ENCODE measurements around the gene MAP3K7CL. TPM values are rescaled to one million over a fixed set of nuclear protein-coding genes. Genes with fewer than 3 reads are reported as not detected.

MAP3K7CL gene
- total RNA-seq, 1 donor from 2014 or later = 67.3 TPM

GRCh38 chr21:29121759-29122158 lies 8.7 kb upstream of the MAP3K7CL start:
- TF ChIP-seq EZH2 (IDR thresholded peaks at IDR 0.05; ENCODE audit: insufficient read depth, low read length) = no peak
- no peak for TF ChIP-seq CTCF (IDR thresholded peaks at IDR 0.05; ENCODE audit: insufficient read depth, low read depth, low read length)
- DNase-seq (ENCODE audit: low read depth) (no peak), FAIRE-seq (no peak)
- Mint-ChIP-seq H3K27me3 (ENCODE audit: low read depth, unreplicated experiment) (no peaks in the 10 kb centered on the region), H3K4me1 (ENCODE audit: low read depth, unreplicated experiment) (peaks cover 8% of the 10 kb centered on the region), H3K9me3 (ENCODE audit: unreplicated experiment) (no peaks in the 10 kb centered on the region), H3K4me3 (ENCODE audit: unreplicated experiment) (no peak overlapping the region), H3K36me3 (ENCODE audit: low read depth, unreplicated experiment) (no peaks in the 10 kb centered on the region), H3K27ac (ENCODE audit: unreplicated experiment) (no peak overlapping the region)
- no peaks in the 10 kb centered on the region for H3K9me3 ChIP-seq (ENCODE audit: insufficient read depth, low read depth, low read length)
- no peak overlapping the region for H3K27ac ChIP-seq (ENCODE audit: low read depth, low read length)
- no peaks in the 10 kb centered on the region for H3K79me2 ChIP-seq (ENCODE audit: insufficient read depth, low read length)
- H3K4me3 ChIP-seq (ENCODE audit: insufficient read depth, low read depth, low read length) = no peak overlapping the region
- H4K20me1 ChIP-seq (ENCODE audit: insufficient read depth, low read length) = no peaks in the 10 kb centered on the region
- H3K27me3 ChIP-seq (ENCODE audit: insufficient read depth, low read length) = no peaks in the 10 kb centered on the region
- no peak overlapping the region for H2AFZ ChIP-seq (ENCODE audit: low read depth, low read length)
- no peak overlapping the region for H3K9ac ChIP-seq (ENCODE audit: low read length)
- no peak overlapping the region for H3K4me2 ChIP-seq (ENCODE audit: low read length)
- H3K4me1 ChIP-seq (ENCODE audit: insufficient read depth, low read length) = no peaks in the 10 kb centered on the region
- no peaks in the 10 kb centered on the region for H3K36me3 ChIP-seq (ENCODE audit: insufficient read depth, low read length)

- TF ChIP-seq EZH2 (IDR thresholded peaks at IDR 0.05; ENCODE audit: insufficient read depth, low read length) (no peak), CTCF (IDR thresholded peaks at IDR 0.05; ENCODE audit: insufficient read depth, low read depth, low read length) (no peak)
- Histone ChIP-seq H3K27me3 (ENCODE audit: insufficient read depth, low read length) (no peaks in the 10 kb centered on the region), H3K9ac (ENCODE audit: low read length) (no peak overlapping the region), H4K20me1 (ENCODE audit: insufficient read depth, low read length) (no peaks in the 10 kb centered on the region), H3K27ac (ENCODE audit: low read depth, low read length) (no peak overlapping the region), H3K4me1 (ENCODE audit: insufficient read depth, low read length) (peaks cover 2% of the 10 kb centered on the region), H2AFZ (ENCODE audit: low read depth, low read length) (no peak overlapping the region), H3K4me3 (ENCODE audit: insufficient read depth, low read depth, low read length) (no peak overlapping the region), H3K4me2 (ENCODE audit: low read length) (no peak overlapping the region), H3K9me3 (ENCODE audit: insufficient read depth, low read depth, low read length) (no peaks in the 10 kb centered on the region), H3K36me3 (ENCODE audit: insufficient read depth, low read length) (no peaks in the 10 kb centered on the region), H3K79me2 (ENCODE audit: insufficient read depth, low read length) (no peaks in the 10 kb centered on the region)
- Mint-ChIP-seq H3K27ac (ENCODE audit: unreplicated experiment) (no peak overlapping the region), H3K4me3 (ENCODE audit: unreplicated experiment) (no peak overlapping the region), H3K27me3 (ENCODE audit: low read depth, unreplicated experiment) (no peaks in the 10 kb centered on the region), H3K36me3 (ENCODE audit: low read depth, unreplicated experiment) (no peaks in the 10 kb centered on the region), H3K4me1 (ENCODE audit: low read depth, unreplicated experiment) (peaks cover 5% of the 10 kb centered on the region), H3K9me3 (ENCODE audit: unreplicated experiment) (no peaks in the 10 kb centered on the region)
- DNase-seq (ENCODE audit: low read depth) = no peak
- FAIRE-seq = no peak
Observed at GRCh38 chr21:29124645-29125044, 5.8 kb upstream of the MAP3K7CL start.

GRCh38 chr21:29125191-29125590 lies 5.3 kb upstream of the MAP3K7CL start:
- no peak overlapping the region for H3K27ac Mint-ChIP-seq (ENCODE audit: unreplicated experiment)
- Histone ChIP-seq H4K20me1 (ENCODE audit: insufficient read depth, low read length) (no peaks in the 10 kb centered on the region), H3K27ac (ENCODE audit: low read depth, low read length) (no peak overlapping the region), H3K9me3 (ENCODE audit: insufficient read depth, low read depth, low read length) (no peaks in the 10 kb centered on the region), H3K4me3 (ENCODE audit: insufficient read depth, low read depth, low read length) (no peak overlapping the region), H3K9ac (ENCODE audit: low read length) (no peak overlapping the region), H3K4me1 (ENCODE audit: insufficient read depth, low read length) (peaks cover 5% of the 10 kb centered on the region), H2AFZ (ENCODE audit: low read depth, low read length) (no peak overlapping the region), H3K4me2 (ENCODE audit: low read length) (no peak overlapping the region), H3K36me3 (ENCODE audit: insufficient read depth, low read length) (no peaks in the 10 kb centered on the region), H3K79me2 (ENCODE audit: insufficient read depth, low read length) (no peaks in the 10 kb centered on the region), H3K27me3 (ENCODE audit: insufficient read depth, low read length) (no peaks in the 10 kb centered on the region)
- FAIRE-seq = no peak
- H3K36me3 Mint-ChIP-seq (ENCODE audit: low read depth, unreplicated experiment) = no peaks in the 10 kb centered on the region
- DNase-seq (ENCODE audit: low read depth) = no peak
- H3K4me3 Mint-ChIP-seq (ENCODE audit: unreplicated experiment) = no peak overlapping the region
- no peaks in the 10 kb centered on the region for H3K27me3 Mint-ChIP-seq (ENCODE audit: low read depth, unreplicated experiment)
- H3K9me3 Mint-ChIP-seq (ENCODE audit: unreplicated experiment) = no peaks in the 10 kb centered on the region
- peaks cover 9% of the 10 kb centered on the region for H3K4me1 Mint-ChIP-seq (ENCODE audit: low read depth, unreplicated experiment)
- TF ChIP-seq CTCF (IDR thresholded peaks at IDR 0.05; ENCODE audit: insufficient read depth, low read depth, low read length) (no peak), EZH2 (IDR thresholded peaks at IDR 0.05; ENCODE audit: insufficient read depth, low read length) (no peak)
